GM19240 (cell line): Measurements from ENCODE around the gene EXOC6B.

ENCODE experiments used
- DNase-seq: peaks from one replicate; pipeline ENCODE4 v3.0.0; 2011; ENCODE audit warnings: low spot score; ENCODE audit not compliant: insufficient read length

The EXOC6B gene

DNA sequence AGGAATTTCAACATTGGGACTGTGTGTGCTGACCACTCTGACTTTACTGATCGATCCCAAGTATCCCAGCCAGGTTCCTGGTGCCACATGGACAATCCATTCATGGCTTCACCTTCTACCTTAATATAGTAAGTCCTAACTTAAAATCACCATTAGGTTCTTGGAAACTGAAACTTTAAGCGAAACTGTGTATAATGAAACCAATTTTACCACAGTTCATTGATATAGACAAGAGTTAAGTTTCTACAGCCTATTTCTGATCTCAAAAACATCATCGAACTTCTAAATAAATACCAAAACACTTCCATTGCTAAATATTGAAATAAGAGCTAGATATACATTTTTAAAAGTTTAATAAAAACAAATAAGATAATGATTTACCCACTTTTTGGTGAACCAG, 4.4 kb upstream of the EXOC6B start:
- DNase-seq, result no peak

DNA sequence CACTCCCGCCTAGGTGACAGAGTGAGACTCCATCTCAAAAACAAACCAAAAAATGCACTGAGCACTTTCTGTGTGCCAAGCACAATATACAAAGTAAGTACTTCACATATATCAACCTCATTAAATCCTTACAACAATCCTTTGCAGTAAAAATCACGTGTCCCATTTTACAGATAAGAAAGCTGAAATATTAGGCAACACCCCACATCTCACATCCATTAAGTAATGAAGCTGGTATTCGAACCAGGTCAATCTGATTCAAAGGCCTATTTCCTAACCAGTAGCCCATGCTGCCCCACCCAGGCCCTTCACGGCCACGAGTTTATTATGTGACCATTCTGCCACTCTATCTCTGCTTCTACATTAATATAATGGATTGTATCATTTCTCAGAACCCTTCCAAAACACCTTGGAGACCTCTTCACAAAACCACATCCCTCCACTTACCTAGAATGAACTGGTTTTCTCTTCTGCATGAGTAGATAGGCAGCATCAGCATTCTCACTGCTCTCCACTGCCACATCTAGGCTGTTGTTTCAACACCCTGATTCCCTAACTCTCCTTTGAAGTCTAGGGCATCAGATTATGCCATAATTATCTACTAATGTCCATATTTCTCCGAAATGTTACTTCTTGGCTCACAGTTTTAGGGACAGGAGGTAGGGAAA, 3.1 kb upstream of the EXOC6B start:
- DNase-seq, result no peak

DNA sequence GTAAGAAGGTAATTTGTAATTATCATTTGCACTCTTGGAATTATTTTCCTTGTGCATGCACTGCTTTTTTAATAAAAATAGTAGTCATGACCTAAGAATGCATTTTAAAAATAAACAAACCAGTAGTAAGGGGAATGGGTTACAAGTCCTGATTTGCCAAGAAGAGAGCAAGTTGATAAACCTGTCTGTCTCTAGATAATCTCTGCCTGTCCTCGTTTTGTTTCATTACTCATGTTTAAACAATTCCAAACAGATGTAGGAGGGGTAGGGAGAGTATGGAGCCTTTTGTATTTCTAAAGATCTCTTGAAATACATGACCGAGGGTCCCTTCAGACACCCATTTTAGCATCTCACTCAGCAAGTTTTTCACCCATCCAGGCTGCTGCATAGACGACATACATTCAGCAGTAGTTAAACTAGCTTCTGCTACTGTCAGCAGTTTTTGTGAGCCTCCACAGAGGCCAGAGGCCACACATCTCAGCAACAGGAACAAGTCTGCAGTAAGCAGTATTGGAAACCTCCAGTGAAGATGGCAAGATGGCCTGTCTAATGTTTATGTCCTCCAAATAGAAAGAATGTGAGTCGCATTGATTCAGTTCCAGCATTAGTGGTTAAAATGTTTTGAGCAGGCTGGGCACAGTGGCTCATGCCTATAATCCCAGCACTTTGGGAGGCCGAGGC, 2.3 kb upstream of the EXOC6B start:
- no peak for DNase-seq

DNA sequence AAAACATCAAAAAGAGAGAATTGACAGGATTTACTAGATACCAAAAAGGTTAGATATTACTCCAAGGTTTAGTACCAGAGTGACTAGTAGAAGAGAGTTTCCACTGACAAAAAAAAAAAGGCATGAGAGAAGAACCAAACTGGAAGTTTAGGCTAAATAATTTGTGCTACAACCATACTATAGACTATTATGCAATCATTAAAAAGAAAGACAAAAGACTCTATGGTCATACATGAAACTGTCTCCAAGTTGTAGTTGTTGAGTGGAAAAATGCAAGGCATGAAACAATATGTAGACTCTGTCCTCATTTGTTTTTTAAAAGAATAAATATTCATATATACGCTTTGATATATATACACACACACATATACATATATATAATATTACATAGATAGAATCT, 1.7 kb upstream of the EXOC6B start:
- DNase-seq, result no peak

DNA sequence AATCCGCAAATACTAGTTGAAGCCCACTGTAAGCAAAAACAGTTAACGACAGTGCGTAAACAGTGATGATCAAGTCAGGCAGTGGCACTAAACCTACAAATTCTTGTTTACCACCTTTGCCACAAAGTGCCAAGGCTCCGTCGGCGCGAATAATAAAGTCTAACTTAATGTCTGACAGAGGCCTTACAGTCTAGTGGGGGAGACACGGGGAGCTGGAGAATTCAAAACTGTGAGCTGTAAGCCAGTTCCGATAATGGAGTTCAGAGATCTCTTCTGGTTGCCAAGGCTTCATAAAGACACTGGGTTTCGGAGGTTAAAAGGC, 284 bp upstream of the EXOC6B start:
- no peak for DNase-seq

DNA sequence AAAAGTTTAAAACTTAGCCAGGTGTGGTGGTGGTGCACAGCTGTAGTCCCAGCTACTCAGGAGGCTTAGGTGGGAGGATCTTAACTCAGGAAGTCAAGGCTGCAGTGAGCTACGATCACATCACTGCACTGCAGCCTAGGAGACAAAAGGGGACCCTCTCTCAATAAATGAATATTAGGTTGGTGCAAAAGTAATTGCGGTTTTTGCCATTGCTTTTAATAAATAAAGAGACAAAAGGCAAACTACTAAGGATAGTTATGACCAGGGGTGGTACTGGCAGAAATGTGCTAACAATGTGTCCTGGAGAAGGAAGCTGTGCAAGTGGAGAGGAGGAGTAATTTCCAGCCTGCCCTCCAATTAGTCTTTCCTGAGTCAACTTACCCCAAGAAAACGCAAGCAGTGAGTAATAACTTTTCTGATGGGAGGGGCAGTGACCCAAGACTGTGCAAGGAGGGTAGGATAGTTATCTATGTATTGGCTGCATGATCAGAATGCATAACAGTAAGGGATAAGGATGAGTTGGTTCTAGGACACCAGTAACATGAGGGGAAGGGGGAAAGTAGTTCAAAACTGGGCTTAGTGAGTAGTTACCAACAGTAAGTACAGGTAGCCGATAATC, 1.5 kb downstream of the EXOC6B start:
- no peak for DNase-seq

DNA sequence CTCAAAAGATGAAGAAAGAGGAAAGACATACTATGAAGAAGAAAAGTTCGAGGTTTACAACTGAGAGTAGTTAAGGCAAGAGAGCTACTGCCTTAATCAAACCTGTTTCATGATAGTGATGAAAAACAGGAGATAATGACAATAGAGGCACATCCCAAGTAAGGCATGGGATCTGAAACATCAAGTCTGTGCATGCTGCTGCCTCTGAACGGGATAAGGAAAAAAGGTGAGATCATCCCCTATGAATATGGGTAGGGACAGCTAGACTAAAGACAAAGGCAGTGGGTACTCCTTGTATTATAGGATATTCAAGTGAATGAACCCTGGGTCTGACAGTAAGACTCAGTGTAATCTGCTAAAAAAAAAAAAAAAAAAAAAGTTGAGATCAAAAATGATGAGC, 3.0 kb downstream of the EXOC6B start:
- DNase-seq, result no peak

DNA sequence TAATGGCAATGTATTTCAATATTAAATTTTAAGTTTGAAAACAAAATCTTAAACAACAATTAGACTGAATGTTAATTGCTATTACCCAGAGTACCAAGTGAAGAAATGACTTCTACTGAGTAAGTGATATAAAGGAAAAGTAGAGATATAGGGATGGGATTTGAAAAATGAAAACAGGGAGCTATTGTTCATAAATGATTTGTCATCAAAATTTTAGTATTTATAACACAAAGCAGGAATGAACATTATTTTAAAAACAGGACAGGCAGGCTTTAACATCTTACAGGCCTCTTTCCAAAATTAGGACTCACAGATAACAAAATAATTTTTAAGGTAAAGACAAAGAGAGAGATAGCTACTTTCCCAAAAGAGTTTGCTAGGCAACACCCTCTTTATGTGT, 3.9 kb downstream of the EXOC6B start:
- no peak for DNase-seq

DNA sequence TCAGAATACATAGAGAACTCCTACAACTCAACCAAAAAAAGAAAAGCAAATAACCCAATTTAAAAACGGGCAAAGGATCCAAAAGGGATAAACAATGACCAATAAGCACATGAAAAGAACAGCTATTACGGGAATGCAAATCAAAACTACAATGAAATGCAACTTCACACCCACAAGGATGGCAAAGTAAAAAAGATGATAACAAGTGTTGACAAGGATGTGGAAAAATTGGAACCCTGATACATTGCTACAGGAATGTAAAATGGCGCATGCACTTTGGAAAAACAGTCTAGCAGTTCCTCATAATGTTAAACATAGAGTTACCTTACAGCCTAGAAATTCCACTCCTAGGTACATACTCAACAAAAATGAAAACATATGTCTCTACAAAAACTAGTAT, 4.7 kb downstream of the EXOC6B start:
- DNase-seq, result no peak

DNA sequence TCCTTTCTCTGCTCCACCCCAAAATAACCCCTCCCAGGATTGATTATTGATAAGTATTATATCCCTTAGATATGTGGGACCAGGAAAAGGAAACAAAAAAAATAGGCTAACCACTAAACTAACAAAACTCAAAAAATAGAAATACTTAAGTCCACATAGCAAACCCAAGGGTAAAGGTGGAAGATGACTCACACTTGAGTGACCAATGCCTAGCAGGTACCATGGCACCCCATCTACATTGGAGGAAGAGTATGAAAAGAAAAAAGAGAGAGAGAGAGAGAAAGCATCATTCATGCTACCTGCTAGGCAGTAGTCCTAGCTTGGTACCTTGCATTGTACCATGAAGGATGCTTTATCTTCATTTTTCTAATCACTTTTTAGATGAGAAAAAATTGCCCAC, 6.3 kb downstream of the EXOC6B start:
- DNase-seq, result no peak

DNA sequence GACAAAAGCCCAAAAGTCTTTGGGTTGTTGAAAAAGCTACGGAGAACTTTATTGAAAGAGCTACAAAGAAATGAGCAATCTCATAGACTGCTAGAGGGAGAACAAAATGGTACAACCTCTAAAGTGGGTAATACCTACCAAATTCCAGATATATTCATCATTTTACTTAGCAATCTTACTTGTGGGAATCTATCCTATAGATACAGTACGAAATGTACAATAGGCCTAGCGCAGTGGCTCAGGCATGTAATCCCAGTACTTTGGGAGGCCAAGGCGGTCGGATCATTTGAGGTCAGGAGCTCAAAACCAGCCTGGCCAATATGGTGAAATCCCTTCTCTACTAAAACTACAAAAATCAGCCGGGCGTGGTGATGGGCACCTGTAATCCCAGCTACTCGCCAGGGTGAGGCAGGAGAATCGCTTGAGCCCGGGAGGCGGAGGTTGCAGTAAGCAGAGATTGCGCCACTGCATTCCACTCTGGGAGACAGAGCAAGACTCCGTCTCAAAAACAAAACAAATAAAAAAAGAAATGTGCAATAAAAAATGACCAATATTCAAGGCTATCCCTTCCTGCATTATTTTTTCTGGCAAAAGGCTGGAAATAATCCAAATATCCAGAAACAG, 10.1 kb downstream of the EXOC6B start:
- DNase-seq, result no peak

DNA sequence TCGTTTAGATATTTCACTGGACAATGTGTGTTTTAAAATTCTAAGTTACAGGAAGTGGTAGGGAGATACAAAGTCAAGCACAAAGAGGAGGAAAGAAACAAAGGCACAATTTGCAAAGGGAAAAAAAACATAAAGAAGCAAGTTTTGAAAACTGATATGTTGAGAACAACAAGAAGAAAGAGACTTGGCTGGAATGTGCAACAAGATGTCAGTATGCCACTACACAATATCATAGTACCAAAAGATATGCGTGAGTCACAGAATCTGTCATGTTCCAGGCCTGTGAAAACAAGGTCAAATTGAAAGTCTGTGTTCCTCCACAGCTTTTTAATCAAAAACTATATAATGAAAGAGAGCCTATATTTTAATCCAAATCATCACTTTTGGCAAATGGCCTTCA, 12.0 kb downstream of the EXOC6B start:
- no peak for DNase-seq

DNA sequence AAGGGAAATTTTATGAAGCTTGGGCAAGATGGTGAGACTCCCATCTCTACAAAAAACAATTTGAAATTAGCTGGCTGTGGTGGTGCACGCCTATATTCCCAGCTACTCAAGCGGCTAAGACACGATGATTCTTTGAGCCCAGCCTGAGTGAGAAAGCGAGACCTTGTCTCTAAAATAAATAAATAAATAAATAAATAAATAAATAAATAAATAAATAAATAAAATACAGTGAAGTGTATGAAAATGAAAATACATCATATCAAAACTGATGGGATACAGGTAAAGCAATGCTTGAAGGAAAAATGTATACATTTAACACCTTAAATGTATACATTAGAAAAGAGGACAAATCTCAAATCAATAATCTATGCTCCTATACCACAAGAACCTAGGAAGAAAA, 15.7 kb downstream of the EXOC6B start:
- DNase-seq, result no peak

DNA sequence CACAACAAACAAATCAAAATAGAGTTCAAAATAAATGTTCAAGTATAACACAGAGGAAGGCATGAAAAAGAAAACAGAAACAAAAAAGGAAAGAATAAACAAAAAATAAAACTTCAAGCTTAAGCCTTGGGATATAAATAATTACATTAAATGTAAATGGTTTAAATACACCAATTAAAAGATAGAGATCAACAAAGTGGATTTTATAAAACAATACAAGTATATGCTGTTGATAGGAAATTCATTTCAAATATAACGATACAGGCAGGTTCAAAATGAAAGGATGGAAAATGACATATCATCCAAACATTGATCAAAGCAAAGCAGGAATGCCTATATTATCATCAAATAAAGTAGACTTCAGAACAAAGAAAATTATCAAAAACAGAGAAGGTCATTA, 16.7 kb downstream of the EXOC6B start:
- DNase-seq, result no peak

DNA sequence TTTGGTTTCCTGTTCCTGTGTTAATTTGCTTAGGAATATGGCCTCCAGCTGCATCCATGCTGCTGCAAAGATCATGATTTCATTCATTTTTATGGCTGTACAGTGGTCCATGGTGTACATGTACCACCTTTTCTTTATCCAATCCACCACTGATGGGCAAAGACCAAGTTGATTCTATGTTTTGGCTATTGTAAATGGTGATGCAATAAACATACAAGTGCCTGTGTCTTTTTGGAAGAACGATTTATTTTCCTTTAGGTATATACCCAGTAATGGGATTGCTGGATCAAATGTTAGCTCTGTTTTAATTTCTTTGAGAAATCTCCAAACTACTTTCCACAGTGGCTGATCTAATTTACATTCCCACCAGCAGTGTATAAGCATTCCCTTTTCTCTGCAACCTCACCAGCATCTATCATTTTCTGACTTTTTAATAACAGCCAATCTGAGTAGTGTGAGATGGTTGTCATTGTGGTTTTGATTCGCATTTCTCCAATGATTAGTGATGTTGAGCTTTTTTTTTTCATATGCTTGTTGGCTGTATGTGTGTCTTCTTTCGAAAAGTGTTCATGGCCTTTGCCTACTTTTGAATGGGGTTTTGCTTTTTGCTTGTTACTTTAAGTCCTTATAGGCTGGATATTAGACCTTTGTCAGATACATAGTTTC, 19.4 kb downstream of the EXOC6B start:
- no peak for DNase-seq

DNA sequence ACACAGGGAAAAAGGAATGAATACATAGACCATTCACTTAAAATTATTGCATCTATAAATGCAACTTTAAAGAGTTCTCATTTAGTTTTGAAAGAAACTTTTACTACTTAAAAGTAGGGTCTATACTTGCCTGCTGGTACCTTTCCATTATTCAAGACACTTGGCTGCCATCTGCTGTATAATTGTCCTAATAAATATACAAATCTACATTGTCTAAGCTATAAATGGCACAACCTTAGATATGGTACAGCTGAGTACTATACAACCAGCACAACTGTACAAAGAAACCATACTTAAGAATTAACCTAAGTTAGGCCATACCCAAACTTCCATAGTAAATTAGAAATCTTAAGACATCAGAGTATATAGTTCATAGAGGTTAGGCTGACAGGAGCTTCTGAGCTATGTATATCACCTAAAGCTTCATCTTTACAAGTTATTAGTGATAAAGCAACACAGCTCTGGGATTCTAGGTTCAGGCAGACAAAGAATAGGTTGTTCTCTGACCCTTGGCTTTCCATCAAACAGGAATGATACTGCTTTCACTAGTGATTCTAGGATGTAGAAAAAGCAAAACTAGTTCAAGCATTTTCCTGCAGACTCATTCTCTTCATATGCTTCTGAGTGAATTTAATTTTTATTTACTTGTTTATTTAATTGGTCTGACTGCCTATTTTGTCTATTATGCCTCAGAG, 22.1 kb downstream of the EXOC6B start:
- no peak for DNase-seq

DNA sequence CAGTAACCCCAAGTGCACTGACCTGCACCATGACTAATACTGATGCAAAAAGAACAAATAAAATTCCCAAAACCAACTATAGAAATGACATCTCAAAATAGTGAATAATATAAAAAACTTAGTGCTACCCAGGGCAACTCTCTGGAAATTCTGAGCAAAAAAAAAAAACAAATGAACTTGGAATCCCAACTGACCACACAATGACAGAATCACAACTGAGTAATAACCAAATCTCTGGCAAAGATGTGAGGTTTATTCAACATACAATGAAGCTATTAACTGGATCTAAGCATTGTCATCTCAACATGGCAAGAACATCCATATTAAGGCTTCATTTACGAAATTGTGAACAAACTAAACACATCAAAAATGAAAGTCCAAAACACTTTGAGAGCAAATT, 22.7 kb downstream of the EXOC6B start:
- DNase-seq, result no peak

DNA sequence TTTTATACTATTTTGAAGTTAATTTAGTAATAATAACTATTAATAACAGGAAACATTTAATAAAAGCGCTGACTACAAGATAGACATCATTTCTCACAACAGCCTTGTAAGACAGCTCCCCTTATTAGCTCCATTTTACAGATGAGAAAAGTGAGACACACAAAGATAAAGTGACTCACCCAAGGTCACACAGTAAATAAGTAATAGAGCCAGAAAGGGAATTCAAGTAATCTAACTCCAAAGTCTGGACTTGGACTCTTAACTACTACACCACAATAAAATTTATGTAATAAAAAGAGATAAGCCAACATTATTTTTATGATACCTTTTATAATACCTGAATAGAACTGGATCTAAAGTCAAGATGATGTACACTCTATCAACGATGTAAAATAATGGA, 25.3 kb downstream of the EXOC6B start:
- no peak for DNase-seq

DNA sequence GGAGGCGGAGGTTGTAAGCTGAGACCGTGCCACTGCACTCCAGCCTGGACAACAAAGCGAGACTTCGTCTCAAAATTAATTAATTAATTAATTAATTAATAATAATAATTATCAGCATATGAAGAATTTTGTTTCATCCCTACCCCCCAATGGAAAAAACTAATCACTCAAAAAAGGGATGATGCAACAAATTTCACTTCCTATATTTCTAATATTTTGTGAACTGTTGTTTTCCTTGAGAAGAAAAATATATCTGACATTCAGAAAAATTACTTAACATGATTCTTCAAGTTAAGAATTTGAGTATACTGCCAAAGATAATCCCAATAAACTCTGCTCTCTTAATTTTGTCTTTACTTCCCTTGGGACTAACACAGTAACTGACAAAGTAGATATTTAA, 28.1 kb downstream of the EXOC6B start:
- DNase-seq, result no peak

DNA sequence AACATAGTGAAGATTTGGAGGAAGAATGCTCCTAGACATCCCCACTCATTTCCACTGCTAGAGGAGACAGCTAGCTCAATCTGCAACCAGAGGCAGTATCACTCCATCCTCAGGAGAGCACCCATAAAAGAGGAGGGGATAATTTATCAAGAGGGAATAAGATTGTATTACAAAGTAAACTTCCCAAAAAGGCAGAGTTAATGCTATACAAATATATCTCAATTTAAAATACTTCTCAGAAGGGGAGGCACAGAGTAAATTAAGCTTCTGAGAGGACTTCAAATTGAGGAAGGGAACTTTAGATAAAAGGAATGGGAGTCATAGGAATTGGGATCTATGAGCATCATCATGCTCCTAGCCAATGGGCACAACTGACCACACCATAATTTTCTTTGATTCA, 29.1 kb downstream of the EXOC6B start:
- no peak for DNase-seq

DNA sequence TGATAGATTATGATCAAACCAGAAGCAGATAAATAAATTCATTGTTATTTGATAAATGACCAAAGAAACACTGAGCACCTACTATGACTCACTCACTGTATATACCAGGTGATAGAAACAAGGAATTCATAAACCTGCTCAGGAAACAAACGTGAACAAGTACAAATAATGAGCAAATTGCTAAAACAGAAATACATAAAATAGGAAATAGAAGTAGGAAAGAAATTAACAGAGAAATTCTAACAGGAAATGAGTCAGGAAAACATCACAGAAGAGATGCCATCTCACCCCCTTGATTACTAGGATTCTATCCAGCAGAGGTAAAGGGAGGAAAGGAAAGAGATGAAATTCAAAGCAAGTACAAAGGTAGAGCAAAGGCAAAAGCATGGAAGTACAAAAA, 31.3 kb downstream of the EXOC6B start:
- DNase-seq, result no peak
